Gastrocnemius medialis (tissue), 4 donors: ENCODE data around the gene SH2B3.
"Not testable (repeated sequence)": the region's sequence is repeated elsewhere in the genome, so short reads cannot be mapped to it uniquely, and the experiment has no call there.

Source experiments
- POLR2A ChIP-seq, 2 donors: fragments of 450-650 bp; IDR thresholded peaks; one replicate each; pipeline ENCODE4 v1.6.1; 2017; ENCODE audit warnings: antibody characterized with exemption in 2 of 2, mild to moderate bottlenecking in 2 of 2, moderate library complexity in 2 of 2
- TF ChIP-seq, protein P1 (sequence below), 5 experiments: fragments of 450-650 bp in 3 of 5; fragments of 200-600 bp in 2 of 5; sonication (generic) in 2 of 5; IDR thresholded peaks in 4 of 5; conservative IDR thresholded peaks in 1 of 5; 1 replicate in 4 of 5; 2 replicates in 1 of 5; pipeline ENCODE4 v1.5.1; 2016 to 2019; ENCODE audit warnings: antibody characterized with exemption in 5 of 5, mild to moderate bottlenecking in 3 of 5, moderate library complexity in 3 of 5

GRCh38 chr12:111399741-111400404 is 5.8 kb upstream of the SH2B3 start:
- not testable (repeated sequence) for TF ChIP-seq POLR2A (IDR thresholded peaks at IDR 0.05)
- TF ChIP-seq, protein P1, sequence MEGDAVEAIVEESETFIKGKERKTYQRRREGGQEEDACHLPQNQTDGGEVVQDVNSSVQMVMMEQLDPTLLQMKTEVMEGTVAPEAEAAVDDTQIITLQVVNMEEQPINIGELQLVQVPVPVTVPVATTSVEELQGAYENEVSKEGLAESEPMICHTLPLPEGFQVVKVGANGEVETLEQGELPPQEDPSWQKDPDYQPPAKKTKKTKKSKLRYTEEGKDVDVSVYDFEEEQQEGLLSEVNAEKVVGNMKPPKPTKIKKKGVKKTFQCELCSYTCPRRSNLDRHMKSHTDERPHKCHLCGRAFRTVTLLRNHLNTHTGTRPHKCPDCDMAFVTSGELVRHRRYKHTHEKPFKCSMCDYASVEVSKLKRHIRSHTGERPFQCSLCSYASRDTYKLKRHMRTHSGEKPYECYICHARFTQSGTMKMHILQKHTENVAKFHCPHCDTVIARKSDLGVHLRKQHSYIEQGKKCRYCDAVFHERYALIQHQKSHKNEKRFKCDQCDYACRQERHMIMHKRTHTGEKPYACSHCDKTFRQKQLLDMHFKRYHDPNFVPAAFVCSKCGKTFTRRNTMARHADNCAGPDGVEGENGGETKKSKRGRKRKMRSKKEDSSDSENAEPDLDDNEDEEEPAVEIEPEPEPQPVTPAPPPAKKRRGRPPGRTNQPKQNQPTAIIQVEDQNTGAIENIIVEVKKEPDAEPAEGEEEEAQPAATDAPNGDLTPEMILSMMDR (IDR thresholded peaks at IDR 0.05 in 4 of 5, conservative IDR thresholded peaks at IDR 0.05 in 1 of 5) = not testable (repeated sequence)
